IPS DF 4.7 (cell line): ENCODE results near the gene LSP1.

Experiments
- DNase-seq: peaks from one replicate; pipeline ENCODE4 v3.0.0-alpha.2; 2013; ENCODE audit warnings: low spot score; ENCODE audit errors: extremely low read depth

LSP1 gene

GRCh38 chr11:1916132-1916985 lies 63.5 kb downstream of the LSP1 start:
- DNase-seq: no peak

- DNase-seq: no peak
Measured at GRCh38 chr11:1916986-1917522, 64.2 kb downstream of the LSP1 start.

GRCh38 chr11:1917523-1918435 lies 64.9 kb downstream of the LSP1 start:
- DNase-seq: no peak

- DNase-seq: no peak
Measured at GRCh38 chr11:1918436-1919315, 65.8 kb downstream of the LSP1 start.

GRCh38 chr11:1919391-1920127 lies 66.7 kb downstream of the LSP1 start, which contains the start of gene TNNT3:
TSS of gene TNNT3 (plus strand) at chr11:1919703. CDS start at chr11:1922875, 3,172 bp downstream.
- no peak for DNase-seq

GRCh38 chr11:1920128-1920908 lies 67.4 kb downstream of the LSP1 start:
- no peak for DNase-seq

GRCh38 chr11:1920909-1921573 lies 68.2 kb downstream of the LSP1 start:
- no peak for DNase-seq

GRCh38 chr11:1921574-1922141 lies 68.8 kb downstream of the LSP1 start:
- no peak for DNase-seq

GRCh38 chr11:1922481-1923081 lies 69.7 kb downstream of the LSP1 start:
- no peak for DNase-seq

- DNase-seq: no peak
Measured at GRCh38 chr11:1923201-1923956, 70.5 kb downstream of the LSP1 start.

GRCh38 chr11:1924181-1924580 lies 71.3 kb downstream of the LSP1 start:
- DNase-seq: no peak

- DNase-seq: no peak
Measured at GRCh38 chr11:1924646-1925372, 71.9 kb downstream of the LSP1 start.

GRCh38 chr11:1925373-1926155 lies 72.7 kb downstream of the LSP1 start:
- DNase-seq: no peak

GRCh38 chr11:1926156-1927025 lies 73.5 kb downstream of the LSP1 start:
- DNase-seq: no peak
